Suprapubic skin (tissue), 4 donors: ENCODE results near the gene COQ9.

Experiments
- CTCF ChIP-seq, 2 donors: fragments of 200-600 bp in 1 of 2; fragments of 450-650 bp in 1 of 2; sonication (generic) in 1 of 2; IDR thresholded peaks; one replicate each; pipeline ENCODE4 v1.5.1; 2016 to 2019; ENCODE audit warnings: antibody characterized with exemption in 2 of 2, mild to moderate bottlenecking in 1 of 2, moderate library complexity in 1 of 2
- EP300 ChIP-seq: sonication (generic); formaldehyde crosslinking; IDR thresholded peaks from one replicate; pipeline ENCODE4 v1.6.1; 2017; ENCODE audit warnings: antibody characterized with exemption
- POLR2A ChIP-seq, 2 donors: fragments of 450-650 bp; IDR thresholded peaks; one replicate each; pipeline ENCODE4 v1.6.1; 2017; ENCODE audit warnings: antibody characterized with exemption in 2 of 2, mild to moderate bottlenecking in 2 of 2, moderate library complexity in 2 of 2
- POLR2AphosphoS5 ChIP-seq, 3 donors: sonication (generic); formaldehyde crosslinking; IDR thresholded peaks; one replicate each; pipeline ENCODE4 v1.6.1; 2017; ENCODE audit warnings: antibody characterized with exemption in 3 of 3

- TF ChIP-seq CTCF (IDR thresholded peaks at IDR 0.05), result no peak
- TF ChIP-seq POLR2A (IDR thresholded peaks at IDR 0.05), result no peak
- no peak for TF ChIP-seq EP300
- TF ChIP-seq POLR2AphosphoS5 (IDR thresholded peaks at IDR 0.05), result no peak
These were observed 35.7 kb downstream of the COQ9 start for GRCh38 chr16:57482845-57483545.
